ENCODE measurements around the gene TADA2A. TPM values are rescaled to one million over a fixed set of nuclear protein-coding genes. Genes with fewer than 3 reads are reported as not detected.

Gene TADA2A
- total RNA-seq, 1 experiment from 2014 or later, result 25.2 TPM

- Histone ChIP-seq H3K9me2 (ENCODE audit: insufficient read depth) (no peaks in the 10 kb centered on the region), H3K36me3 (ENCODE audit: low read depth) (no peaks in the 10 kb centered on the region), H3K27ac (no peak overlapping the region), H3K9me3 (ENCODE audit: insufficient read depth, low read depth) (no peaks in the 10 kb centered on the region), H4K20me1 (ENCODE audit: insufficient read depth) (no peaks in the 10 kb centered on the region), H3K4me3 (no peak overlapping the region), H3K4me1 (replicated peaks; ENCODE audit: insufficient read depth) (peaks cover 19% of the 10 kb centered on the region), H3F3A (ENCODE audit: insufficient read depth, low read depth) (peaks cover 26% of the 10 kb centered on the region), H3K4me2 (no peak overlapping the region), H2AFZ (no peak overlapping the region), H3K27me3 (ENCODE audit: insufficient read depth, low read depth) (no peaks in the 10 kb centered on the region), H3K79me2 (ENCODE audit: low read depth) (no peaks in the 10 kb centered on the region)
- no TSS peak for BruUV-seq (replicated peaks)
- intact Hi-C loops (cut with micrococcal nuclease; ENCODE audit: unreplicated experiment), result no loop called here
- CTCF ChIA-PET, result interaction anchor here (0.5 kb wide), 1 partner anchor 762 kb away, joined by 3 read pairs; no protein-coding TSS in a partner anchor
- DNase-seq, result no peak
- TF ChIP-seq EZH2 (IDR thresholded peaks at IDR 0.05; ENCODE audit: low read depth) (no peak), CTCF (conservative IDR thresholded peaks at IDR 0.05) (no peak)
- POLR2A ChIA-PET (ENCODE audit: unreplicated experiment), result interaction anchor here (0.5 kb wide), 1 partner anchor 29 kb away, joined by 3 read pairs; no protein-coding TSS in a partner anchor
Observed at GRCh38 chr17:37388266-37388665, 18.4 kb upstream of the TADA2A start.

DNA sequence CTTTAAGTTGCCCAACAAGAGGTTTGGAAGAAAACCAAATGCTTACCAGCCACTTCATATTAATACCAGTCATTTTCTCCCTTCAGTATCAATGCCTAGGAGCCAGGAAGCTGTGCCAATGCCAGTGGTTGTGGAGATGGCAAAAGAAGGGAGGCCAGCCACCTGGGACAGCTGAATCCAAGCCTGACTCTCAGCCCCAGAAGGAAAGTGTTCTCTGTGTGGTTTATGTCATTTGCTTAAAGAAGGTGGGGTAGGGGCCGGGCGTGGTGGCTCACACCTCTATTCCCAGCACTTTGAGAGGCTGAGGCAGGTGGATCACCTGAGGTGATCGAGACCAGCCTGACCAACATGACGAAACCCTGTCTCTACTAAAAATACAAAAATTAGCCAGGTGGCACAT is 17.5 kb upstream of the TADA2A start:
- Histone ChIP-seq H3K27me3 (ENCODE audit: insufficient read depth, low read depth) (no peaks in the 10 kb centered on the region), H2AFZ (no peak overlapping the region), H3K36me3 (ENCODE audit: low read depth) (no peaks in the 10 kb centered on the region), H3K4me1 (replicated peaks; ENCODE audit: insufficient read depth) (peaks cover 21% of the 10 kb centered on the region), H3K9me3 (ENCODE audit: insufficient read depth, low read depth) (no peaks in the 10 kb centered on the region), H3K4me3 (no peak overlapping the region), H3F3A (ENCODE audit: insufficient read depth, low read depth) (peaks cover 34% of the 10 kb centered on the region), H3K27ac (no peak overlapping the region), H3K9me2 (ENCODE audit: insufficient read depth) (no peaks in the 10 kb centered on the region), H3K79me2 (ENCODE audit: low read depth) (no peaks in the 10 kb centered on the region), H4K20me1 (ENCODE audit: insufficient read depth) (no peaks in the 10 kb centered on the region), H3K4me2 (no peak overlapping the region)
- DNase-seq, result no peak
- ChIA-PET CTCF (interaction anchor here (0.5 kb wide), 1 partner anchor 39 kb away, joined by 6 read pairs; no protein-coding TSS in a partner anchor), POLR2A (ENCODE audit: unreplicated experiment) (no interaction called here)
- TF ChIP-seq EZH2 (IDR thresholded peaks at IDR 0.05; ENCODE audit: low read depth) (no peak), CTCF (conservative IDR thresholded peaks at IDR 0.05) (no peak)
- no TSS peak for BruUV-seq (replicated peaks)
- intact Hi-C loops (cut with micrococcal nuclease; ENCODE audit: unreplicated experiment), result no loop called here

- Histone ChIP-seq H4K20me1 (ENCODE audit: insufficient read depth) (no peaks in the 10 kb centered on the region), H3K9me3 (ENCODE audit: insufficient read depth, low read depth) (no peaks in the 10 kb centered on the region), H3K4me2 (no peak overlapping the region), H3K4me1 (replicated peaks; ENCODE audit: insufficient read depth) (peaks cover 21% of the 10 kb centered on the region), H2AFZ (no peak overlapping the region), H3K36me3 (ENCODE audit: low read depth) (no peaks in the 10 kb centered on the region), H3F3A (ENCODE audit: insufficient read depth, low read depth) (peaks cover 34% of the 10 kb centered on the region), H3K79me2 (ENCODE audit: low read depth) (no peaks in the 10 kb centered on the region), H3K9me2 (ENCODE audit: insufficient read depth) (no peaks in the 10 kb centered on the region), H3K27me3 (ENCODE audit: insufficient read depth, low read depth) (no peaks in the 10 kb centered on the region), H3K4me3 (no peak overlapping the region), H3K27ac (no peak overlapping the region)
- ChIA-PET POLR2A (ENCODE audit: unreplicated experiment) (no interaction called here), CTCF (no interaction called here)
- no peak for DNase-seq
- intact Hi-C loops (cut with micrococcal nuclease; ENCODE audit: unreplicated experiment), result no loop called here
- TF ChIP-seq EZH2 (IDR thresholded peaks at IDR 0.05; ENCODE audit: low read depth), result no peak
- no peak for TF ChIP-seq CTCF (conservative IDR thresholded peaks at IDR 0.05)
- BruUV-seq (replicated peaks), result no TSS peak
Observed at GRCh38 chr17:37391146-37391545, 15.5 kb upstream of the TADA2A start.

All from PC-9 (cell line).